GM19240 (cell line): Measurements from ENCODE around the gene TSPAN11.
"Not testable (repeated sequence)": the region's sequence is repeated elsewhere in the genome, so short reads cannot be mapped to it uniquely, and the experiment has no call there.

ENCODE experiments used
- DNase-seq: peaks from one replicate; pipeline ENCODE4 v3.0.0; 2011; ENCODE audit warnings: low spot score; ENCODE audit not compliant: insufficient read length

TSPAN11 gene

GRCh38 chr12:31019561-31019960 lies 93.0 kb downstream of the TSPAN11 start:
- no peak for DNase-seq

- DNase-seq, result no peak
Observed at GRCh38 chr12:31019976-31020375, 93.4 kb downstream of the TSPAN11 start.

GRCh38 chr12:31020385-31021166 lies 94.0 kb downstream of the TSPAN11 start:
- DNase-seq, result no peak

GRCh38 chr12:31021181-31021580 lies 94.6 kb downstream of the TSPAN11 start:
- DNase-seq, result no peak

GRCh38 chr12:31021809-31022494 lies 95.4 kb downstream of the TSPAN11 start:
- DNase-seq, result no peak

GRCh38 chr12:31023271-31023724 lies 96.8 kb downstream of the TSPAN11 start:
- DNase-seq, result no peak

GRCh38 chr12:31026202-31026601 lies 99.7 kb downstream of the TSPAN11 start:
- DNase-seq, result no peak

- not testable (repeated sequence) for DNase-seq
Observed at GRCh38 chr12:31027006-31027405, 100.5 kb downstream of the TSPAN11 start.

- DNase-seq, result no peak
Observed at GRCh38 chr12:31029468-31029867, 102.9 kb downstream of the TSPAN11 start.

GRCh38 chr12:31029916-31030562 lies 103.5 kb downstream of the TSPAN11 start:
- DNase-seq, result no peak

GRCh38 chr12:31031951-31032335 lies 105.4 kb downstream of the TSPAN11 start:
- DNase-seq, result no peak

GRCh38 chr12:31033146-31033545 lies 106.6 kb downstream of the TSPAN11 start:
- DNase-seq, result no peak

- DNase-seq, result no peak
Observed at GRCh38 chr12:31033681-31034080, 107.1 kb downstream of the TSPAN11 start.

GRCh38 chr12:31034372-31034771 lies 107.8 kb downstream of the TSPAN11 start:
- DNase-seq, result no peak

- no peak for DNase-seq
Observed at GRCh38 chr12:31035226-31035625, 108.7 kb downstream of the TSPAN11 start.

GRCh38 chr12:31035967-31036665 lies 109.6 kb downstream of the TSPAN11 start:
- DNase-seq, result no peak

GRCh38 chr12:31037028-31037427 lies 110.5 kb downstream of the TSPAN11 start:
- DNase-seq, result no peak

- no peak for DNase-seq
Observed at GRCh38 chr12:31037931-31038330, 111.4 kb downstream of the TSPAN11 start.

- no peak for DNase-seq
Observed at GRCh38 chr12:31041033-31041564, 114.6 kb downstream of the TSPAN11 start.
